Lung microvascular endothelial cell (primary cell): ENCODE results near the gene TOLLIP. TPM values are rescaled to one million over a fixed set of nuclear protein-coding genes. Genes with fewer than 3 reads are reported as not detected.
"Not testable (repeated sequence)": the region's sequence is repeated elsewhere in the genome, so short reads cannot be mapped to it uniquely, and the experiment has no call there.

Experiments
- DNase-seq, 2 donors: peaks; one replicate each; pipeline versions ENCODE4 v3.0.0 to v3.0.0-alpha.2; 2010; ENCODE audit warnings: low read depth in 2 of 2
- total RNA-seq: library from RNA; depleted of rRNA; stranded (reverse); fragments of >200 nt; gene quantifications from 2 replicates; pipeline ENCODE4 v1.2.1, GENCODE V29; 2014

The TOLLIP gene
- total RNA-seq, 1 donor from 2014 or later = 23.6 TPM

GRCh38 chr11:1250411-1250810 is 59.0 kb downstream of the TOLLIP start:
- not testable (repeated sequence) for DNase-seq

GRCh38 chr11:1248951-1249350 is 60.5 kb downstream of the TOLLIP start:
- DNase-seq = not testable (repeated sequence)

- not testable (repeated sequence) for DNase-seq
Measured at GRCh38 chr11:1247026-1247425, 62.4 kb downstream of the TOLLIP start.

- not testable (repeated sequence) for DNase-seq
Measured at GRCh38 chr11:1246301-1246700, 63.1 kb downstream of the TOLLIP start.

GRCh38 chr11:1245717-1246116 is 63.7 kb downstream of the TOLLIP start:
- not testable (repeated sequence) for DNase-seq

- DNase-seq = not testable (repeated sequence)
Measured at GRCh38 chr11:1244557-1244956, 64.9 kb downstream of the TOLLIP start.

- not testable (repeated sequence) for DNase-seq
Measured at GRCh38 chr11:1243521-1243920, 65.9 kb downstream of the TOLLIP start.

GRCh38 chr11:1242751-1243150 is 66.7 kb downstream of the TOLLIP start:
- not testable (repeated sequence) for DNase-seq

GRCh38 chr11:1242289-1242688 is 67.1 kb downstream of the TOLLIP start:
- DNase-seq = no peak

GRCh38 chr11:1241706-1242105 is 67.7 kb downstream of the TOLLIP start:
- no peak for DNase-seq

GRCh38 chr11:1240771-1241170 is 68.7 kb downstream of the TOLLIP start:
- DNase-seq = no peak

GRCh38 chr11:1239596-1240205 is 69.7 kb downstream of the TOLLIP start:
- no peak for DNase-seq

- no peak for DNase-seq
Measured at GRCh38 chr11:1238767-1239595, 70.5 kb downstream of the TOLLIP start.

- DNase-seq = no peak
Measured at GRCh38 chr11:1237851-1238250, 71.6 kb downstream of the TOLLIP start.

- DNase-seq = no peak
Measured at GRCh38 chr11:1237128-1237580, 72.3 kb downstream of the TOLLIP start.

- no peak for DNase-seq
Measured at GRCh38 chr11:1236316-1237127, 72.9 kb downstream of the TOLLIP start.

GRCh38 chr11:1235901-1236315 is 73.5 kb downstream of the TOLLIP start:
- DNase-seq = no peak

- DNase-seq = no peak
Measured at GRCh38 chr11:1235306-1235900, 74.0 kb downstream of the TOLLIP start.

GRCh38 chr11:1234771-1235305 is 74.6 kb downstream of the TOLLIP start:
- DNase-seq = no peak

GRCh38 chr11:1234054-1234720 is 75.2 kb downstream of the TOLLIP start:
- no peak for DNase-seq
